Smooth muscle cell (in vitro differentiated cells): ENCODE data around the gene TPM1. TPM values are rescaled to one million over a fixed set of nuclear protein-coding genes. Genes with fewer than 3 reads are reported as not detected.

Source experiments
- DNase-seq: peaks from one replicate; lab custom pipeline; 2025; ENCODE audit not compliant: unreplicated experiment; lab: John Stamatoyannopoulos, UW
- H2AFZ ChIP-seq: fragments of 200-600 bp; sonication (generic); 2 replicates; pipeline ENCODE4 v1.6.0; 2016; ENCODE audit warnings: antibody characterized with exemption, low read depth, mild to moderate bottlenecking
- H3F3A ChIP-seq: fragments of 200-600 bp; sonication (generic); 2 replicates; pipeline ENCODE4 v1.6.0; 2017; ENCODE audit warnings: antibody characterized with exemption, low read depth
- H3K27ac ChIP-seq: fragments of 200-600 bp; sonication (generic); 2 replicates; pipeline ENCODE4 v1.5.1; 2016; ENCODE audit warnings: low read depth, mild to moderate bottlenecking
- H3K27me3 ChIP-seq: fragments of 200-600 bp; sonication (generic); 2 replicates; pipeline ENCODE4 v1.6.1; 2016; ENCODE audit warnings: low read depth, mild to moderate bottlenecking
- H3K36me3 ChIP-seq: fragments of 200-600 bp; sonication (generic); 2 replicates; pipeline ENCODE4 v1.5.1; 2016; ENCODE audit warnings: low read depth
- H3K4me1 ChIP-seq: fragments of 200-600 bp; sonication (generic); 2 replicates; pipeline ENCODE4 v1.5.1; 2016; ENCODE audit warnings: low read depth
- H3K4me2 ChIP-seq: fragments of 200-600 bp; sonication (generic); 2 replicates; pipeline ENCODE4 v1.6.0; 2016; ENCODE audit warnings: mild to moderate bottlenecking
- H3K4me3 ChIP-seq: fragments of 200-600 bp; sonication (generic); 2 replicates; pipeline ENCODE4 v1.5.1; 2016; ENCODE audit warnings: mild to moderate bottlenecking
- H3K79me2 ChIP-seq: fragments of 200-600 bp; sonication (generic); 2 replicates; pipeline ENCODE4 v1.6.0; 2016; ENCODE audit warnings: low read depth, mild to moderate bottlenecking
- H3K9ac ChIP-seq: fragments of 200-600 bp; sonication (generic); 2 replicates; pipeline ENCODE4 v1.6.0; 2016; ENCODE audit warnings: low read depth
- H3K9me3 ChIP-seq: fragments of 200-600 bp; sonication (generic); replicated peaks from 2 replicates; pipeline ENCODE4 v1.5.1; 2016; ENCODE audit warnings: low read depth
- H4K20me1 ChIP-seq: fragments of 200-600 bp; sonication (generic); 2 replicates; pipeline ENCODE4 v1.6.0; 2016; ENCODE audit warnings: low read depth
- WGBS: methylation state at CpG from one replicate; pipeline ENCODE4 v1.1.7; 2016; ENCODE audit warnings: low lambda C conversion rate; 5-methylcytosine and 5-hydroxymethylcytosine counted together
- polyA plus RNA-seq: library from polyadenylated mRNA; unstranded; fragments of >200 nt; fragmentation: Nextera tagmentation; extraction: Ambion mirVana; gene quantifications from 2 replicates; pipeline ENCODE4 v1.2.1, GENCODE V29; 2016
- total RNA-seq: library from RNA; depleted of rRNA; stranded (reverse); fragments of >200 nt; gene quantifications from 2 replicates; pipeline ENCODE4 v1.2.3, GENCODE V29; 2014
- TF ChIP-seq, protein P1 (sequence below): fragments of 200-600 bp; sonication (generic); IDR thresholded peaks from 2 replicates; pipeline ENCODE4 v1.5.1; 2017; ENCODE audit warnings: borderline replicate concordance, mild to moderate bottlenecking, antibody characterized with exemption; ENCODE audit not compliant: insufficient read depth, poor library complexity, severe bottlenecking

Gene TPM1
- total and polyA plus RNA-seq, 2 experiments from 2014 or later, result 1,694 to 1,915 TPM

DNA sequence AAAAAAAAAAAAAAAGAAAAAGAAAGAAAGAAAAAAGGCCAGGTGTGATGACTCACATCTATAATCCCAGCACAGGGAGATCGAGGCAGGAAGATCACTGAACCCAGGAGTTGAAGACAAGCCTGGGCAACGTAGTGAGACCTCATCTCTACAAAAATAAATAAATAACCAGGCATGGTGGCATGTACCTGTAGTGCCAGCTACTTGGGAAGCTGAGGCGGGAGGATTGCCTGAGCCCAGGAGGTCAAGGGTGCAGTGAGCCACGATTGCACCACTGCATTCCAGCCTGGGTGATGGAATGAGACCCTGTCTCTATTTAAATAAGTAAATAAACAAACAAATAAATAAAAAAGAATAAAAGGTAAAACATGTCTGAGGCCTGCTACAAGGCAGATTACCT, 39.8 kb downstream of the TPM1 start:
- Histone ChIP-seq H3F3A (peaks cover 13% of the 10 kb centered on the region), H2AFZ (no peak overlapping the region), H3K4me2 (no peak overlapping the region), H4K20me1 (no peaks in the 10 kb centered on the region), H3K79me2 (no peaks in the 10 kb centered on the region), H3K36me3 (no peaks in the 10 kb centered on the region), H3K27ac (no peak overlapping the region), H3K9ac (no peak overlapping the region), H3K4me1 (no peaks in the 10 kb centered on the region), H3K4me3 (no peak overlapping the region), H3K9me3 (no peaks in the 10 kb centered on the region), H3K27me3 (no peaks in the 10 kb centered on the region)
- no peak for DNase-seq
- TF ChIP-seq, protein P1, sequence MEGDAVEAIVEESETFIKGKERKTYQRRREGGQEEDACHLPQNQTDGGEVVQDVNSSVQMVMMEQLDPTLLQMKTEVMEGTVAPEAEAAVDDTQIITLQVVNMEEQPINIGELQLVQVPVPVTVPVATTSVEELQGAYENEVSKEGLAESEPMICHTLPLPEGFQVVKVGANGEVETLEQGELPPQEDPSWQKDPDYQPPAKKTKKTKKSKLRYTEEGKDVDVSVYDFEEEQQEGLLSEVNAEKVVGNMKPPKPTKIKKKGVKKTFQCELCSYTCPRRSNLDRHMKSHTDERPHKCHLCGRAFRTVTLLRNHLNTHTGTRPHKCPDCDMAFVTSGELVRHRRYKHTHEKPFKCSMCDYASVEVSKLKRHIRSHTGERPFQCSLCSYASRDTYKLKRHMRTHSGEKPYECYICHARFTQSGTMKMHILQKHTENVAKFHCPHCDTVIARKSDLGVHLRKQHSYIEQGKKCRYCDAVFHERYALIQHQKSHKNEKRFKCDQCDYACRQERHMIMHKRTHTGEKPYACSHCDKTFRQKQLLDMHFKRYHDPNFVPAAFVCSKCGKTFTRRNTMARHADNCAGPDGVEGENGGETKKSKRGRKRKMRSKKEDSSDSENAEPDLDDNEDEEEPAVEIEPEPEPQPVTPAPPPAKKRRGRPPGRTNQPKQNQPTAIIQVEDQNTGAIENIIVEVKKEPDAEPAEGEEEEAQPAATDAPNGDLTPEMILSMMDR, result no peak
- WGBS, result 57% methylated on average over 4 of the region's 4 CpGs

DNA sequence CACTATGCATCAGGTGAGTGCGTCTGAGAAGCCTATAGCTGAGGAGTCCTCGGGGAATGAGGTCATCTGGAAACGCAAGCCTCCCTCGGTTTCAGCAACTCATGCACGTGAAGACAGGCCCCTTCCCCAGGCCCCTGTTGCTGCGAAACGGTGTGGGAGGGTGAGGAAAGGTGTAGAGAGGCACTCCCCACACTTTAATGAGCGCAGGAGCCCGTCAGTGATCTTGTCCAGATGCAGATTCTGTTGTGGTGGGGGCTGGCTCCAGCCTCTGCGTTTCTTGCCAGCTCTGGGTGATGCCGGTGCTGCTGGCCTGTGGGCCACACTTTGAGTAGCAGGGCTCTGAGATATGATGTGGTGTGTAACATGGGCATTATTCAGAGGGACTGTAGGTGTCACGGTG, 40.5 kb downstream of the TPM1 start:
- Histone ChIP-seq H3K4me1 (peaks cover under 1% of the 10 kb centered on the region), H3K27ac (no peak overlapping the region), H3K27me3 (no peaks in the 10 kb centered on the region), H3K9ac (no peak overlapping the region), H3K79me2 (no peaks in the 10 kb centered on the region), H2AFZ (no peak overlapping the region), H3K9me3 (no peaks in the 10 kb centered on the region), H3K4me2 (no peak overlapping the region), H4K20me1 (no peaks in the 10 kb centered on the region), H3K4me3 (no peak overlapping the region), H3K36me3 (no peaks in the 10 kb centered on the region), H3F3A (peaks cover 13% of the 10 kb centered on the region)
- TF ChIP-seq, protein P1, result no peak
- DNase-seq, result no peak
- WGBS, result 33% methylated on average over 12 of the region's 12 CpGs

DNA sequence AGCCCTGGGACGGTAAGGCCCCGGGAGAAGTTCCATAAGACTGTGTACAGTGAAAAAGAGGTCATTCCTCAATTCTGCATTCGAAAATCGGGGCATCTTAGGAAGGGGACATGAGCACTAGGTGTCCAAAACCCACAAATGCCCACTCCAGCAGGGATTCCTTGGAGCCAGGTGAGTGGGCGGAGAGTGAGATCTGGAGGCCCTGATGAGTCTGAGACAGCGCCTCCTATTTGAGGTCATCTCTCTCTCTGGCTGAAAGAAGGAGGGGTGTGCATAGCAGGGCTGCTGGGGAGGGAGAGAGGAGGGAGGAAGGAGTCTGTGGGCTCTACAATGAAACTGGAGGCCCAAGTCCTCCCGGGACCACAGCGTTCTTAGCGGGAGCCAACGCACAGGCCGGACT, 41.0 kb downstream of the TPM1 start:
- DNase-seq, result no peak
- Histone ChIP-seq H4K20me1 (no peaks in the 10 kb centered on the region), H2AFZ (no peak overlapping the region), H3K4me3 (no peak overlapping the region), H3K36me3 (no peaks in the 10 kb centered on the region), H3K27me3 (no peaks in the 10 kb centered on the region), H3K27ac (no peak overlapping the region), H3F3A (peaks cover 13% of the 10 kb centered on the region), H3K4me1 (peaks cover 5% of the 10 kb centered on the region), H3K9ac (no peak overlapping the region), H3K4me2 (no peak overlapping the region), H3K9me3 (no peaks in the 10 kb centered on the region), H3K79me2 (no peaks in the 10 kb centered on the region)
- 85% methylated on average over 11 of the region's 11 CpGs for WGBS
- TF ChIP-seq, protein P1, result no peak

DNA sequence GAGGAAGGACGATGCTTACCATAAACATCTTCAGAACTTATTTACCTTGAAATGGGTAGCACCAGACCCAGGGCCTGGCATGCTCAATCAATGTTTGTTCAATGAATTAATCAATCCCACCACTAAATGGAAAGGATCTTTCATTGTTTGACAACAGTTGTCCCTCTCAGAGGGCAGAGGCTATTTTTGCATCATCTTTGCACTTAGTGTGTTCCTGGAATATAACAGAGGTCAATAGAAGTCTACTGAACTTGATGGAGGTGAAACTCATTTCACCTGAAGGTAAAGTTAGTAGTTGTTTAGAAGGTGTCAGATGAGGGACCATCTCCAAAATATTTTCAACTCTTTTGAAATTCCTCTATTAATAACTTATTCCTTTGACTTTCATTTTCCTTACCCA, 42.3 kb downstream of the TPM1 start:
- Histone ChIP-seq H4K20me1 (no peaks in the 10 kb centered on the region), H2AFZ (no peak overlapping the region), H3K79me2 (no peaks in the 10 kb centered on the region), H3K27me3 (no peaks in the 10 kb centered on the region), H3K4me2 (no peak overlapping the region), H3K27ac (no peak overlapping the region), H3K4me3 (no peak overlapping the region), H3K4me1 (peaks cover 16% of the 10 kb centered on the region), H3K9ac (no peak overlapping the region), H3K36me3 (no peaks in the 10 kb centered on the region), H3F3A (peaks cover 20% of the 10 kb centered on the region), H3K9me3 (no peaks in the 10 kb centered on the region)
- DNase-seq, result no peak
- 94% methylated on average over 1 of the region's 1 CpG for WGBS
- TF ChIP-seq, protein P1, result no peak
